ENCODE measurements around the gene SYNJ2.

GRCh38 chr6:158103228-158103627, 121.6 kb downstream of the SYNJ2 start:
- TF ChIP-seq EZH2 (IDR thresholded peaks at IDR 0.05; ENCODE audit: low read depth, unreplicated experiment), result no peak
- no peak for TF ChIP-seq CTCF (conservative IDR thresholded peaks at IDR 0.05; ENCODE audit: low read depth in 2 of 2)
- no peak for TF ChIP-seq POLR2AphosphoS5 (IDR thresholded peaks at IDR 0.05; ENCODE audit: low read depth)
- no peak for TF ChIP-seq EZH2phosphoT487 (IDR thresholded peaks at IDR 0.05; ENCODE audit: unreplicated experiment)
- TF ChIP-seq REST (IDR thresholded peaks at IDR 0.05; ENCODE audit: unreplicated experiment), result no peak
- no peak for TF ChIP-seq ETS1 (IDR thresholded peaks at IDR 0.05)
- TF ChIP-seq CREB1 (CRISPR knock-in tag; IDR thresholded peaks at IDR 0.05; ENCODE audit: low read depth), result no peak
- no peak for TF ChIP-seq ZNF114 (CRISPR knock-in tag; IDR thresholded peaks at IDR 0.05)
- TF ChIP-seq NANOG (IDR thresholded peaks at IDR 0.05; ENCODE audit: borderline replicate concordance), result no peak
- TF ChIP-seq JUNB (IDR thresholded peaks at IDR 0.05; ENCODE audit: unreplicated experiment), result no peak
- no peak for TF ChIP-seq STAT1 (IDR thresholded peaks at IDR 0.05; ENCODE audit: unreplicated experiment)

Measured in GM23338 (cell line).